ENCODE data around the gene MAPK6.

Gene MAPK6

GRCh38 chr15:52103217-52104207 lies 84.5 kb downstream of the MAPK6 start:
- DNase-seq (ENCODE audit: low read depth): no peak

DNA sequence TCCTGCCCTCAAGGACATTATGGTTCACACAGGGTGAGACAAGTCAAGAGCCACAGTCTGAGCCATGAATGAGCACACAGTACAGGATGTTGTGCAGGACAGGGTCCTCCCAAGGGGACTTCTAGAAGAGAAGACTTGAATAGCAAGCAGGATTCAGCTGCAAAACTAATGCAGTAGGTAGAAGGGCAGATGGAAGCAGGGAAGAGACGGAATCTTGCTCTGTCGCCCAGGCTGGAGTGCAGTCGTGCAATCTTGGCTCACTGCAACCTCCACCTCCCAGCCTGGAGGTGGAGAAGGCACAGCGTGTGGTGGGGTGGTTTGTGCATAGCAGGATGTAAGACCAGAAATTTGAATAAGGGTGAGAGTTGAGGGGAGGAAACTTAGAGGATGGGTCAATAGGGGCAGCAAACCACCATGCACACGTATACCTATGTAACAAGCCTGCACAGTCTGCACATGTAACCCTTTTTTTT lies 85.5 kb downstream of the MAPK6 start:
- no peak for DNase-seq (ENCODE audit: low read depth)

GRCh38 chr15:52105846-52106245 lies 86.8 kb downstream of the MAPK6 start:
- DNase-seq (ENCODE audit: low read depth): no peak

DNA sequence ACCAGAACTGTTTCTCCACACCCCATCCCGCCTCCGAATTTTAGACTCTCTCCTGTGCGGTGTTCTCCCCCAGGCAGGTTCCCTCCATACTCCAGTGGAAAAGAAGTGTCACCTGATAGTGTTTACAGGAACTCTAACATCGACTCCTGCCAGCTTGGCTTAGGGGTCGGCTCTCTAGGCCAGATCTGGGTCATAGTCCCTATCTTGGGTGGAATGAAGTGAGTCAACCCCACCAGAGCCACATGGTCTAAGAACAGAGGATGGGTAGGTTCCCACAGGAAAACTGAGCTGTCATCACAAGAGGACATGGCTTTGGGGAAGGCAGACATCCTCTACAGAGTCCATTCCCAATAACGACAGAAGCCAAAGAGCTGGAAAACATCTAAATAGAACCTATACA lies 87.6 kb downstream of the MAPK6 start:
- no peak for DNase-seq (ENCODE audit: low read depth)

DNA sequence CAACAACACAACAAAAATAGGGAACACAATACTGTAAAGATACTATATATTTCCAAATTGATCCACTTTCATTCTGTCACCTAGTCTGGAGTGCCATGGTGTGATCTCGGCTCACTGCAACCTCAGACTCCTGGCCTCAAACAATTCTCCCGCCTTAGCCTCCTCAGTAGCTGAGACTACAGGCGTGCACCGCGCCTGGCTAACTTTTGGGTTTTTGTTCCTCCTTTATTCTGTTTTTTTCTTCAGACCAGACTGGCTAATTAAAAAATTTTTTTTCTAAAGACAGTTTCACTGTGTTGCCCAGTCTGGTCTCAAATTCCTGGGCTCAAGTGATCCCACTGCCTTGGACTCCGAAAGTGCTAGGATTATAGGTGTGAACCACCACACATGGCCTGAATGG lies 88.2 kb downstream of the MAPK6 start:
- no peak for DNase-seq (ENCODE audit: low read depth)

DNA sequence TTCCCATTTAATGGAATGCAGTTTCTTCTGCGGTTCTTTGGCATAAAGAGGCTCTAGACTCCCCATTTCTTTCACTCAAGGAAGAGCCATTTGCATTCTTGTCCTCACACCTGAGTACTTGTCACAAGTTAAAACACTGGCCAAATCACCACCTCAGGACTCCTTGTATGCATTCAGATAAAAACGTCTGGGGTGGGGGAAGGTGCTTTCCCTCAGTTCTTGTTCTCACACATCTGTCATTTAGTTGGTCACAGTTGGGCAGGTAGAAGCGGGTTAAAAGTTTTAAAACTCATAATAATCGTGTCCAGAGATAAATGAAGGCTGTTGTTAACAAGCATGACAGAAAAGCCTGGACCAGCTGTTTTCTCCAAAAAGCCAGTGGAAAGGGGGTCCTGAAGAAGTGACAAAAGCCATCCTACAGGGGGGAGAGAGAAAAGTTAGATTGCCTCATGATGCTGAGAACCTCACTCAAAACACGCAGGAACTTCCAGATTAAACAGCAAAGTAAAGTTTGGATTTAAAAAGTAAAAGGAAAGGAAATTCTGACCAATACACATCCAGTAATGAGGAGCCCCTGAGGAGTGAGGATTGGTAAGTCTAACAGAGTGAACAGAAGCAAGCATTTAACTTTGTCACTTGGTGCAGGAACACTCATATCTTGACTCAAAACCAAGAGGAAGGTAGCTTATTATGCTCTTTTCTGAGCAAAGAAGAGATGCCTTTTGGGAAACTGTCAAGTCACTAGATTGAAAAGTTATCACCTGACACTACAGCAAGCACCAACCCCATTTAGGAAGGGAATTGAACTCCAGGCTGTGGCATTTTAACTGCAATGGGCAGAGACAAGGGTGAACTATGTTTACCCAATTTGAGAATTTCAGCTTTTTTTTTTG lies 90.8 kb downstream of the MAPK6 start:
- no peak for DNase-seq (ENCODE audit: low read depth)

DNA sequence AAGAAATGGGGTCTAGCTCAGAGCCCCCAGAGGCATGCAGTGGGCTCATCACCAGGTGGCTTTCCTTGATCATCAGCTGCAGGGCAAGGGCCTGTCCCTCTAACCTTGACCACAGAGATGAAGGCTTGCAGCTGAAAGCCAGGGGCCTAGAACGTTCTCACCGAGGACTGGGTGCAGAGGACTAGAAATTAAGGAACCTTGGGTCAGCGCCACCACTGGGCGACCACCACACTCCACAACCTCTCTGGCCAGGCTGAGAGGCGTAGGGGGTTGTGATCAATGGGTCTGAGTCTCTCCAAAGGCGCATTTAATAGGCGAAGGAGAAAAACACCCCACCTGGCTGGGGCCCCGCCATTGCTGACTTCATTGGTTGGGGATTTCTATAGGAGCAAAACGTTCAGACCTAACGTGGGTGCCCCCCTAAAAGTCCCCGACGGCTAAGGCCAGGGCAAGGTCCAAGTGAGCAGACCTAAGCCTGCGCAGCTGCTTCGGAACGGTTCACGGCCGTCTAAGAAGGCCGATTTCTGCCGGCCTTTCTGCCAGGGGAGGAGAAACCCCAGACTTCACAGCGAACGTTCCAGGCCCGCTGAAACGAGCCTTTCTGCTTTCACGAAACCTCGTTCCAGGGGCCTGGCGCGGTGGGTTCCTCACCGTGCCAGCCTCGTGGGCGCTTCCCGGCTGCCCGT lies 92.6 kb downstream of the MAPK6 start:
- DNase-seq (ENCODE audit: low read depth): no peak

DNA sequence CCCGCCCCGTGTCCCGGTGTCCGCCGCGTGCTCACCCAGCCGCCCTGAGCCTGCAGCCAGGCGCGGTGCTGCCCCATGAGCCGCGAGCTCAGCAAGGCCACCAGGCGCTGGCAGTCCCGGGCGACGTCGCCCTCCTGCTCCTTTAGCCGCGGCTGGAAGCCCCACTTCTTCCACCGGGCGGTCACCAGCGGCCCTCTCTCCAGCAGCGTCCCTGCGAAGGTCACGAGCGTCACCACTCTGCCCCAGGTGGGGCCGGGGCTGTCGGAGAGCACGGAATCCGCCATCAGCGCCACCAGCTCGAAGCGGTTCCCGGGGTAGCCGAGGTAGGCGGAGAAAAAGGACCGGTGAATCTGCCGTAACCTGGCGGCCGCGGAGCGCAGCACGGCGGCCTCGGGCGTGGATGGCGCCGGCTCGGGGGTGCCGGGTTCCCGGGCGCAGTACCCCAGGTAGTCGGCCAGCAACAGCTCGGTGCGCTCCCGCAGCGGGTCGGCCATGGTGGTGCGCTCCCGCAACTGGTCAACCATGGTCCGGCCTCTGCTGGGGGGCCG lies 93.3 kb downstream of the MAPK6 start:
- DNase-seq (ENCODE audit: low read depth): no peak

- no peak for DNase-seq (ENCODE audit: low read depth)
These were observed 94.2 kb downstream of the MAPK6 start for GRCh38 chr15:52113235-52113634.

DNA sequence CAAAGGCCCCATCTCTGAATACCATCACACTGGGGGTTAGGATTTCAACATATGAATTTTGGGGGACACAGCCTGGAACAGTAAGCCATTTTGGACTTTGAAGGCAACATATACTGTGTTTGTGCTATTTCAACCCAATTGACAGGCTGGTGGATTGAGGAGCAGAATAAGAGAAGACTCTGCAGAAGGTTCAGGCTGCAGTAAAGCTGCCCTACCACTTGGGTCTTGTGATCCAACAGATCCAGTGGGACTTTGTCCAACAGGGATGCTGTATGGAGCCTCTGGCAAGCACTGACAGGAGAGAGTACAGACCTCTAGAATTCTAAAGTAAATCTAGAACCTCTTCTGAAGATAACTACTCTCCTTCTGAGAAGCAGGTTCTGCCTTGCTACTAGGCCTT lies 94.7 kb downstream of the MAPK6 start:
- no peak for DNase-seq (ENCODE audit: low read depth)

- no peak for DNase-seq (ENCODE audit: low read depth)
These were observed 95.4 kb downstream of the MAPK6 start for GRCh38 chr15:52114261-52115055.

DNA sequence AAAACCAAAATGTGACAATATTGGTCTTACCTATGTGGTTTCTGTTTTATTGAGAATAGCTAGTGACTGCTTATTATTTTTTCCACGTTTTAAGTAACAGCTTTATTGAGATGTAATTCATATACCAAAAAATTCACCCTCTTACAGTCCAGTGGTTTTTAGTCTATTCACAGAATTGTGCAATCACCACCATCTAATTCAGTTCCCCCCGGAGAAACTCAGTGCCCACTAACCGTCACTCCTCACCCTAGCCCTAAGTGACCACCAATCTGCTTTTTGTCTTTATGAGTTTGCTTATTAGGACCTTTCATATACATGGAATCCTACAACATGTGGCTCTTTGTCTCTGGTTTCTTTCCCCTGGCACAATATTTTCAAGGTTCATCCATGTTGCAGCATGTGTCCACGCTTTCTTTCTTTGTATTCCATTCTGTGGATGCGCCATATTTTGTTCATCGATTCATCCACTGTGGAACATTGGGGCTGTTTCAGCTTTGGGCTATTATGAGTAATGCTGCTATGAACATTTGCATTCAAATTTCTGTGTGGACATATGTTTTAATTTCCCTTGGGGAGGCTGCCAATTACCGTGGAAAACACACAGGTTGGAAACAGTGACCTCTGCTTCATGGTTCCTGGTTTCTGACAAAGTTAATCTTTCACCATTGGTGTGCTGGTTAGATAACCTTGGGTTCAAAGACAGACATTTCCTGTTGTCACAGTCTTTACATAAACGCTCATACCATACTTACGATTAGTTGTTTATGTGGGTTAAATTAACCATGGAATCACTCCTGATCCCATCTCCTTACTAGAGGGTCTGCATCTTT lies 96.8 kb downstream of the MAPK6 start:
- no peak for DNase-seq (ENCODE audit: low read depth)

All from stimulated activated CD8-positive, alpha-beta memory T cell treated with anti-CD3 and anti-CD28 coated beads, Interleukin-15, amount 100 ng/mL, for 1 hour (primary cell).